IPS-18a (cell line): ENCODE data around the gene HDAC4.

ENCODE experiments used
- H3K27ac ChIP-seq: one replicate; pipeline ENCODE4 v1.5.1; 2013; ENCODE audit warnings: low read length
- H3K27me3 ChIP-seq: one replicate; pipeline ENCODE4 v1.6.1; 2013; ENCODE audit warnings: mild to moderate bottlenecking, low read length; ENCODE audit not compliant: control insufficient read depth, insufficient read depth
- H3K36me3 ChIP-seq: one replicate; pipeline ENCODE4 v1.6.1; 2013; ENCODE audit warnings: low read depth, low read length; ENCODE audit not compliant: control insufficient read depth
- H3K4me1 ChIP-seq: one replicate; pipeline ENCODE4 v1.6.1; 2013; ENCODE audit warnings: low read depth, low read length; ENCODE audit not compliant: control insufficient read depth
- H3K4me3 ChIP-seq: one replicate; pipeline ENCODE4 v1.5.1; 2013; ENCODE audit warnings: low read length
- H3K9ac ChIP-seq: one replicate; pipeline ENCODE4 v1.6.1; 2013; ENCODE audit warnings: mild to moderate bottlenecking, low read length, moderate library complexity
- H3K9me3 ChIP-seq: one replicate; pipeline ENCODE4 v1.6.1; 2013; ENCODE audit warnings: low read depth, low read length; ENCODE audit not compliant: control insufficient read depth

HDAC4 gene

DNA sequence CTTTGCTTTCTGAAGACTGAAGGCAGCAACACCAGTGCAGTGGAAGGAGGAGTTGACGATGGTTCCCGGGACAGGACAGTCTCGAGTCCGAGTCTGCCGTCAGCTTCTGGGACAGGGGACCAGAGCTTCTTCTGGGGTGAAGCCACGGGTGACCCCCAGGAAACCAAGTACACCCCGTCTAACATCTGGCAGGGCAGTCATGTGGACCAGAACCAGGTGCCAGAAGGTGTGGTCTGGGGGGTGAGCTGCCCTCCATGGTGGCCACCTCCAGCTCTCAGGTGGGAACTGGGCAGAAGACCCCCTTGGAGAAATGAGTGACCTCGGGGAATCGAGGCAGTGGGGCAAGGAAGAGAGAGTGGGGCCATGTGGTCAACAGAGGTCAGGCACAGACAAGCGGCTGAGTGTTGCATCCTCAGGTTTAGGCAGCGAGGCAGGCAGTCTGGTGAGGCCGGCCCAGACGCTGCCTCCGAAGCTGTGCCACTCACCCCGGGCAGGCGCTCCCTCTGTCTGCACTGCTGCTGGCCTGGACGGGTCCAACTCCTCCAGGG, 204.3 kb downstream of the HDAC4 start:
- Histone ChIP-seq H3K9ac (no peak overlapping the region), H3K4me3 (no peak overlapping the region), H3K27me3 (no peaks in the 10 kb centered on the region), H3K36me3 (no peaks in the 10 kb centered on the region), H3K4me1 (peaks cover 4% of the 10 kb centered on the region), H3K27ac (no peak overlapping the region), H3K9me3 (no peaks in the 10 kb centered on the region)

DNA sequence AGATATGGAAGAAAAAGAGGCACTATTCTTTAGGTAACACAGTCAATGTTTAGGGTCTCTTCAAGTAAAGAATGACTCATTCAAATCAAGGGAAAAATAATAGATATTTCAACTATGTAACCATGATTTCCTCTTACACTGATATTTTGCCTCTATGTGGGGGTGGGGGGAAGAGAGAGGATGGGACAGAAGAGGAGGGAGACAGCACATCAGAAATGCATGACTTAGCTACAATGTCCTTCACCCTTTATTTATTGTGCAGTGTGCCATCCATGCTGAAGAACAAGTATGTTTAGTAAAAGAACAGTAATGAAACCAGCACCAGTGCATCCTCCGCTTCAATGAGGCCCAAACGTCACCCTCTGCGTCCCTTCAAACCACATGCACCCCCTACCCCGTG, 204.8 kb downstream of the HDAC4 start:
- Histone ChIP-seq H3K4me1 (no peaks in the 10 kb centered on the region), H3K27ac (no peak overlapping the region), H3K9me3 (no peaks in the 10 kb centered on the region), H3K36me3 (no peaks in the 10 kb centered on the region), H3K27me3 (no peaks in the 10 kb centered on the region), H3K9ac (no peak overlapping the region), H3K4me3 (no peak overlapping the region)

DNA sequence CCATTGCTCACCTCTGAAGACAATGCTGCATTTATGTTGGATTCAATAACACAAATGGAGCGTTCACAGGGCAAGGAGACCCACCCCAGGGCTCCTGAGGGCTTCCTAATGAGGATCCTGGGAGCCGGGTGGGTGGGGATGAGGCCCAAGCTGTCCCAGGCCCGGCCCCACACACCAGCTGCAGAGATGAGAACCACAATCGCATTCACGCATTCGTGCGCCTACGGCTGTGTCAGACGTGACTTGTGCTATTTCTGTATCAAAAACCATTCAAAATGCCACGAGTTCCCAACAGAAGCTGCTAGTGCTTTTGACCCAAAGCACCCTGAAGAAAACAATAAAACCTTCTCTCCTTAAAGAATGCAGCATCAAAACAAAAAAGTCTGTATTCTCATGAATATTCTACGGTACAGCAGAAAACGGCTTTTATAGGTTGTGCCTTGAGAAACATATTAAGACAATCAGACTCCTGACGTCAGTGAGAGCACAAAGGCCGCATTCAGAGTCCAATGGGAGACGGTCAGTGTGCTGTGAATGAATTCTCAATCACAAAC, 205.4 kb downstream of the HDAC4 start:
- Histone ChIP-seq H3K36me3 (no peaks in the 10 kb centered on the region), H3K27ac (no peak overlapping the region), H3K4me1 (no peaks in the 10 kb centered on the region), H3K9me3 (no peaks in the 10 kb centered on the region), H3K9ac (no peak overlapping the region), H3K27me3 (no peaks in the 10 kb centered on the region), H3K4me3 (no peak overlapping the region)

DNA sequence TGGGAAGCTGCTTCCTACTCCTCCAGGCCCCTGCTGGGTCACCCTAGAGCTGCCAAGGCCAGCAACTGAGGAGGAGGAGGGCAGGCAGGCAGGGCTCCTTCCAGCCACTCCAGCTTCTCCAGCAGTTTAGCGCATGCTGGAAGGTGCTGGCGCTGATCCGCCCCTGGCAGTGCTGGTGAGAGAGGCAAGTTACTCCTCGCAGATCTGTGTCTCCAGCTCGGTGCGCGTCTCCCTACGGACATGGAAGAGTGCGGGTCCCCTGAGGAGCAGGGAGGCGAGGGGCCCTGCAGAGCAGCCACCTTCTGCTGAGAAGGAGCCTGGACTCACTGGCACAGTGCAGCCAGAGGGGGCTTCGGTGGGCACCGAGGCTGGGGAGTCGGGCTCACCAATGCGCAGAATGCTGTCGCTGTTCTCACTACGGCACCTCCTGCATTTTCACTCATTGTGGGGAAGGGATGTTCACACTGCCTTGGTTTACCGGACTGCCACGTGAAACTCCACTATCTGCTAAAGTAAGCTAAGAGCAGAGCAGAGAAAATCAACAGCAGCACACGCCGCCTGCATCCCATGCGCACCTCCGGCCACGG, 206.0 kb downstream of the HDAC4 start:
- Histone ChIP-seq H3K9ac (no peak overlapping the region), H3K4me3 (no peak overlapping the region), H3K36me3 (no peaks in the 10 kb centered on the region), H3K27me3 (no peaks in the 10 kb centered on the region), H3K4me1 (no peaks in the 10 kb centered on the region), H3K27ac (no peak overlapping the region), H3K9me3 (no peaks in the 10 kb centered on the region)

DNA sequence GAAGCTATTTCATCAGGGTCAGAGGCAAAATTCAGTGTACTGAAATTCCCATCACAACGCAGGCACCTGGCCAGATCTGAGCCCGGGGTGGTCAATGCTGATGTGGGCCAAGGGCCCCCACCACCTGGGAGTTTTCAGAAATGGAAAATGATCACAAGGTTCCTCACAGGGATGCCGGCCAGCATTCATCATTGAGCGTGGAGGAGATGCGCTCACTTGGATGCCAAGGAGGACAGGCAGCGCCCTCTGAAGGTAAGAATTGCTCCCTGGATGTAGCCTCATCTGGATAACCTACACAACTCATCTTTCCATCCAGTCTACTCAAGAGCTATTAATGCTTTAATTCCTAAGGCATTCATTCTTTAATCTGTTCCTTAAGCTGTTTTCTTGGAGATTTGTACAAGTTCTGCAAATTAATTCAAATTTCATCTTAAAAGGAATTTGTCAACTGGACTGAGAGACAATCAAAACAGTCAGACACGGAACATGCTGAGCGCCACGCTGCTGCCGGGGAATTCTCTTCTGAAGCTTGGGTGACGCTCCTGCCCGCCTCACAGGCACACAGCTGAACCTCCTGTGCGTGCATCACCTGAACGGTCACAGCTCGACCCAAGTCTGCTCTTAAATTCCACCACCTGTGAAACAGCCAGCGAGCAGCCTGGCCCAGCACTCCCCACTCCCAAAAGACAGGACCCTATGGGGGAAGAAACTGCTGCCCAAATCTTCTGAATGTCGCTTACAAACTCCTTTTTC, 206.7 kb downstream of the HDAC4 start:
- Histone ChIP-seq H3K4me3 (no peak overlapping the region), H3K36me3 (no peaks in the 10 kb centered on the region), H3K27ac (no peak overlapping the region), H3K4me1 (no peaks in the 10 kb centered on the region), H3K9me3 (no peaks in the 10 kb centered on the region), H3K9ac (no peak overlapping the region), H3K27me3 (no peaks in the 10 kb centered on the region)

DNA sequence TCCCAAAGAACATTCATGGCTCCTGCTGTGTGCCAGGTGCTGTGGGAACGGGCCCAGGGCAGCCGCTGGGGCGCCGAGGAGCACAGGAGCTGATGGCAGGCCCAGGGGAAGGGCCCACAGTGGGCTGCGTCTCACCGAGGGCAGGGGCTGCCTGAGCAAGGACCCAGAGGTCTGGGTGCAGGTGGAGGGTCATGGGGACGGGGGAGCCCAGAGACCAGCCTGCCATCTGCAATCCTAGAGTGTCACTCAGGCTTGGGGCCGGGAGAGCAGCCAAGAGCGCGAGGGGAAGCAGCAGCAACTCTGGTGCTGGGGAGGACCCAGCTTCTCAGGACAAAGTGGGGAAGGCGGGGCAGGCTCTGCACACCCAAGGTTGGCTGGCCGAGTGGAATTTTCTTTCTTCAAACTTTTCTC, 207.4 kb downstream of the HDAC4 start:
- Histone ChIP-seq H3K4me3 (no peak overlapping the region), H3K9ac (no peak overlapping the region), H3K9me3 (no peaks in the 10 kb centered on the region), H3K27ac (no peak overlapping the region), H3K4me1 (no peaks in the 10 kb centered on the region), H3K27me3 (no peaks in the 10 kb centered on the region), H3K36me3 (peaks cover 6% of the 10 kb centered on the region)

DNA sequence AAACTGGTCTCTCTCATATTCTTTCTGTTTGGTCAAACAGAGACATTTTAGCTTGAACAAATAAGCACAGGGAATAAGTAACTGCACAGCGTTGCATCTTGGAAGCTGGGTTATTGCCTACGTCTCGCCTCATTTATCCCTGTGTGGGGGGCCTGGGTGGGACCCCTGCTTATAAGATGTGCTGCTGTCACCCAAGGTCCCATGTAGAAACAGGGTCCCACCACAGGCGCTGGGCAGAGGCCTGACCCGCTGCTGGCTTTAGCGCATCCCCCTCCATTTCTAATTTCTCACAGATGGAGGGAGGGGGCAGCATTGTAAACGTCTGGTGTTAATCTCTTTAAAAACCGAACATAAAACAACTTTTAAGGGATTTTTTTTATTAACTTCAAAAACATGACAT, 207.8 kb downstream of the HDAC4 start:
- Histone ChIP-seq H3K4me1 (no peaks in the 10 kb centered on the region), H3K9me3 (no peaks in the 10 kb centered on the region), H3K36me3 (peaks cover 10% of the 10 kb centered on the region), H3K4me3 (no peak overlapping the region), H3K27me3 (no peaks in the 10 kb centered on the region), H3K9ac (no peak overlapping the region), H3K27ac (no peak overlapping the region)

DNA sequence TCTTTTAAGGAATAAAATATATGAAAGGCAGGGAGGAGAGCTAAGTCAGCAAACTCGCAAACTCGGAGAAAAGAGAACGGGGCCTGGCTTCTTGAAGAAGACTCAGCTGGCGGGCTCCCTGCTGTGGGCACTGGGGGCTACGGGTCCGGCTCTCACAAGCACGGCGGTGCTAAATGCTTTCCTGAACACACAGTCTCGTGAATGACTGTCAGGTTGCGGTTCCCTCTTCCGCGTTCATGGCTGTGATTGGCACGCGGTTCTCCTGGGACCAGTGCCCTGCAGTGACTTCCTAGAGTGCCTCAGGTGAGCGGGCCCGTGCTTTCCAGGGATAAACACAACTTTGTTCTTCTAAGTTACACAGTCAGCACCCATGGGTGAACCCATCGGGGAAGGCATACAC, 208.4 kb downstream of the HDAC4 start:
- peaks cover 10% of the 10 kb centered on the region for H3K36me3 ChIP-seq
- no peaks in the 10 kb centered on the region for H3K9me3 ChIP-seq
- no peaks in the 10 kb centered on the region for H3K27me3 ChIP-seq
- H3K9ac ChIP-seq, result no peak overlapping the region
- no peak overlapping the region for H3K27ac ChIP-seq
- H3K4me3 ChIP-seq, result no peak overlapping the region
- no peaks in the 10 kb centered on the region for H3K4me1 ChIP-seq

DNA sequence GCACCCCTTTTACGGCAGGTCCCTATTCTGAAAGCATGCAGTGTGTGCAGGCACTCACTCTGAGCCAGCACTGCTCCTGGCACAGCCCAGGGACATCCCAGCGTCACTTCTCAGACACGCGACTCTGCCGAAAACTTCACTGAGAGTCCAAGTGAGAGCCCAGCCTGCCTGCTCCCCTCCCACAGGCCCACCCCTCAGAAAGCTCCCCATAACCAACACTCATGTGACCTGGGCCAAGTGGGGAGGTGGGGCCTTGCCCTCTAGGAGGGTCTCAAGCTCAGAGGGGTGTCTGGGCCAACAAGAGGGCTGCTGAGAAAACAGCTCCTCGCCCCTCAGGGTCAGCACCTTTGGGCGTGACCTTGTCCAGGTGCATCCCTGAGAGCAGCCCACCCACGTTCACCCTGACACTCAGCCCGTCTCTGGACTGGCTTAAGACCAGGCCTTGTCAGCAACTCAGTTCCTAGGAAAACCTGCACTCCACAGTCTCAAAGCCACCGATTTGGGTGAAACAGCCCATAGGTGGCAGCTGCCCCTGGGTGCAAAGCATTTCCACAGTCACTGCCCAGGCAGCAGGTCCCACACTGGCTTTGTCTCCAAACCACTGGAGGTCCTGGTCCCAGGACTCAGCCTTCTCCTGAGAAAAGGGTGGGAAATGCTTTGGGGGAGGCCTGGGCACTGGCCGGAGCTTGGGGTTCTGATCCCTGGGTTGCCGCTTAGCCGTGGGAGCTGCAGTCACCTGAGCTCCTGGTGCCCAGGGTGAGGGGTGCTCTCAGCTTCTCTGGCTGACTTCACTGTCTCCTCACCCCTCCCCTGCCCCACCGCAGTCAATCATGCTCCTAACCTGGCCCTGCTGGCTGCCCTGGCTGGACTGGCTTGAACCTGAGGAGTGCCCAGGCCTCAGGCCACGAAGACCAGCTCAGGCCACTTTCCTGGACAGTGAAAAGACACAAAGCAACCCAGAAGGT, 209.6 kb downstream of the HDAC4 start:
- H3K27me3 ChIP-seq, result no peaks in the 10 kb centered on the region
- no peak overlapping the region for H3K9ac ChIP-seq
- no peaks in the 10 kb centered on the region for H3K4me1 ChIP-seq
- H3K4me3 ChIP-seq, result no peak overlapping the region
- H3K9me3 ChIP-seq, result no peaks in the 10 kb centered on the region
- peaks cover 10% of the 10 kb centered on the region for H3K36me3 ChIP-seq
- H3K27ac ChIP-seq, result no peak overlapping the region

DNA sequence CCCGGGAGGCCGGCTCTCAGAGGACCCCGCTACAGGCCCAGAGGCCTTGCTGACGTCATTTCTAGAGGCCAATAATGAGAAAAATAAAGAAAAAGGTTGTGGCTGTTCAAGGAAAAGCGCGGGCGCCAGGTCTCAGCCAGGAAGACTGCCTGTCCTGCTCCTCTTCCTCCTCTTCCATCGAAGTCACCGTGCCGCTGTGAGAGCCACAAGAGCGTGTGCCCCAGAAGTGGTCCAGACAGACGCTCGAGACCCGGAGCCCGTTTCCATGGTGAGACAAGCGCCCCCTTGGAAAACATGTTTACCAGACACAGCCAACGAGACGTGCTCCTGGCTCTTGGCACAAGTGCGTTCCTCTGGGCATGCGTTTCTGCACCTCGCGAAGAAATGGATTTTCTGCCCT, 210.5 kb downstream of the HDAC4 start:
- no peak overlapping the region for H3K9ac ChIP-seq
- no peaks in the 10 kb centered on the region for H3K4me1 ChIP-seq
- no peaks in the 10 kb centered on the region for H3K27me3 ChIP-seq
- no peak overlapping the region for H3K4me3 ChIP-seq
- peaks cover 10% of the 10 kb centered on the region for H3K36me3 ChIP-seq
- H3K9me3 ChIP-seq, result no peaks in the 10 kb centered on the region
- no peak overlapping the region for H3K27ac ChIP-seq

DNA sequence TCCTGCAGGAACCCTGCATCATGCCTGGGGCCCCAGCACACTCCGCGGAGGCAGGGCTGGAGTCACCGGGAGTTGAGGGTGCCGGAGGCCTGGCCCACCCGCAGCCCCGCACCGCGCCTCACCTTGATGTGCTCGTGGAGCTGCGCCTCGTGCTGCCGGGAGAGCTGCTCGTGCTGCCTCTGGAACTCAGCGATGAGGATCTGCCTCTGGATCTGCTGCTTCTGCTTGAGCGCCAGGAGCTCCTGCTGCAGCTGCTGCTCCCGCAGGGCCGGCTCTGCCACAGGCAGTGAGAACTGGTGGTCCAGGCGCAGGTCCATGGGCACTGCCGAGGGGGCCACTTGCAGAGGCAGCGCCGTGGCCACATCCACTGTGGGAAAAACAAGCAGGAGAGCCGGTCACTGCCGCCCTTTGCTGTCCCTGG, 211.1 kb downstream of the HDAC4 start:
- Histone ChIP-seq H3K4me1 (no peaks in the 10 kb centered on the region), H3K27me3 (no peaks in the 10 kb centered on the region), H3K27ac (no peak overlapping the region), H3K9ac (no peak overlapping the region), H3K9me3 (no peaks in the 10 kb centered on the region), H3K4me3 (no peak overlapping the region), H3K36me3 (peaks cover 10% of the 10 kb centered on the region)
